H9 (cell line): Measurements from ENCODE around the gene WDR77. TPM values are rescaled to one million over a fixed set of nuclear protein-coding genes. Genes with fewer than 3 reads are reported as not detected.

Experiments
- DNase-seq: peaks from one replicate; pipeline ENCODE4 v3.0.0-alpha.2; 2017
- H2AFZ ChIP-seq: one replicate; pipeline ENCODE4 v1.6.1; 2013; ENCODE audit warnings: mild to moderate bottlenecking, low read length, control low read depth, moderate library complexity
- H2AK5ac ChIP-seq: 2 replicates; pipeline ENCODE4 v1.6.1; 2013; ENCODE audit warnings: low read length, control low read depth, mixed read lengths; ENCODE audit not compliant: insufficient read length
- H2BK120ac ChIP-seq: one replicate; pipeline ENCODE4 v1.6.1; 2013; ENCODE audit warnings: low read depth, mild to moderate bottlenecking, low read length, control low read depth, inconsistent platforms; ENCODE audit not compliant: poor library complexity, severe bottlenecking
- H2BK12ac ChIP-seq: 2 replicates; pipeline ENCODE4 v1.6.1; 2013; ENCODE audit warnings: low read length, control low read depth, mixed read lengths, low read depth; ENCODE audit not compliant: insufficient read length
- H2BK15ac ChIP-seq: 2 replicates; pipeline ENCODE4 v1.6.1; 2013; ENCODE audit warnings: low read depth, low read length, control low read depth
- H2BK20ac ChIP-seq: one replicate; pipeline ENCODE4 v1.6.1; 2013; ENCODE audit warnings: low read depth, mild to moderate bottlenecking, low read length, control low read depth, inconsistent platforms; ENCODE audit not compliant: poor library complexity, severe bottlenecking
- H2BK5ac ChIP-seq: 2 replicates; pipeline ENCODE4 v1.6.1; 2013; ENCODE audit warnings: low read length, control low read depth, mixed read lengths; ENCODE audit not compliant: insufficient read length
- H3K14ac ChIP-seq: 2 replicates; pipeline ENCODE4 v1.6.1; 2013; ENCODE audit warnings: low read length, control low read depth; ENCODE audit not compliant: insufficient read depth
- H3K18ac ChIP-seq: 2 replicates; pipeline ENCODE4 v1.6.1; 2013; ENCODE audit warnings: low read depth, mild to moderate bottlenecking, mixed read lengths, low read length, control low read depth; ENCODE audit not compliant: insufficient read length
- H3K23ac ChIP-seq: 2 replicates; pipeline ENCODE4 v1.6.1; 2013; ENCODE audit warnings: low read length, control low read depth, mixed read lengths, low read depth; ENCODE audit not compliant: insufficient read length
- H3K23me2 ChIP-seq: 2 replicates; pipeline ENCODE4 v1.6.1; 2013; ENCODE audit warnings: low read depth, mild to moderate bottlenecking, mixed read lengths, low read length, control low read depth; ENCODE audit not compliant: insufficient read length, poor library complexity, severe bottlenecking
- H3K27ac ChIP-seq: 2 replicates; pipeline ENCODE4 v1.5.1; 2013; ENCODE audit warnings: low read length, control low read depth, mixed read lengths, low read depth; ENCODE audit not compliant: insufficient read length
- H3K27me3 ChIP-seq: 2 replicates; pipeline ENCODE4 v1.6.1; 2013; ENCODE audit warnings: low read length, control low read depth, inconsistent platforms; ENCODE audit not compliant: insufficient read depth
- H3K4ac ChIP-seq: 2 replicates; pipeline ENCODE4 v1.6.1; 2013; ENCODE audit warnings: low read depth, mild to moderate bottlenecking, control low read depth, inconsistent platforms, low read length, moderate library complexity
- H3K4me1 ChIP-seq: 2 replicates; pipeline ENCODE4 v1.6.1; 2013; ENCODE audit warnings: low read length, control low read depth, inconsistent platforms; ENCODE audit not compliant: insufficient read depth
- H3K4me2 ChIP-seq: 2 replicates; pipeline ENCODE4 v1.6.1; 2013; ENCODE audit warnings: low read length, control low read depth, mixed read lengths; ENCODE audit not compliant: insufficient read length, insufficient read depth
- H3K56ac ChIP-seq: 2 replicates; pipeline ENCODE4 v1.6.1; 2013; ENCODE audit warnings: low read depth, mild to moderate bottlenecking, mixed read lengths, low read length, control low read depth; ENCODE audit not compliant: insufficient read length
- H3K79me1 ChIP-seq: 2 replicates; pipeline ENCODE4 v1.6.1; 2013; ENCODE audit warnings: low read depth, mild to moderate bottlenecking, moderate library complexity, low read length, control low read depth, inconsistent platforms; ENCODE audit not compliant: insufficient read depth, poor library complexity, severe bottlenecking
- H3K79me2 ChIP-seq: 2 replicates; pipeline ENCODE4 v1.6.1; 2013; ENCODE audit warnings: low read length, control low read depth, inconsistent platforms; ENCODE audit not compliant: insufficient read depth
- H3K9ac ChIP-seq: 2 replicates; pipeline ENCODE4 v1.6.1; 2013; ENCODE audit warnings: low read length, control low read depth, mixed read lengths; ENCODE audit not compliant: insufficient read length; ENCODE audit errors: extremely low read depth
- H3K9me3 ChIP-seq: one replicate; pipeline ENCODE4 v1.6.1; 2013; ENCODE audit warnings: low read depth, low read length, inconsistent platforms; ENCODE audit not compliant: control insufficient read depth
- H3T11ph ChIP-seq: one replicate; pipeline ENCODE4 v1.6.1; 2013; ENCODE audit warnings: mild to moderate bottlenecking, low read length, control low read depth, inconsistent platforms
- H4K20me1 ChIP-seq: one replicate; pipeline ENCODE4 v1.6.1; 2013; ENCODE audit not compliant: control insufficient read depth, insufficient read length, insufficient read depth
- H4K5ac ChIP-seq: 2 replicates; pipeline ENCODE4 v1.6.1; 2013; ENCODE audit warnings: low read depth, mild to moderate bottlenecking, mixed read lengths, low read length, control low read depth; ENCODE audit not compliant: insufficient read length
- H4K8ac ChIP-seq: replicated peaks from 2 replicates; pipeline ENCODE4 v1.6.1; 2013; ENCODE audit warnings: low read length, control low read depth, mixed read lengths, low read depth; ENCODE audit not compliant: insufficient read length
- H4K91ac ChIP-seq: 2 replicates; pipeline ENCODE4 v1.6.1; 2013; ENCODE audit warnings: low read depth, mild to moderate bottlenecking, moderate library complexity, mixed read lengths, low read length, control low read depth; ENCODE audit not compliant: insufficient read length
- H3K27ac Mint-ChIP-seq, 3 experiments: 2 replicates in 2 of 3; 3 replicates in 1 of 3; pipeline ENCODE4 v1.8.0; 2020 to 2021; ENCODE audit warnings: mixed read lengths in 3 of 3, mild to moderate bottlenecking in 1 of 3, moderate library complexity in 1 of 3
- H3K27me3 Mint-ChIP-seq: 2 replicates; pipeline ENCODE4 v1.8.0; 2021; ENCODE audit warnings: low read depth, mild to moderate bottlenecking, moderate library complexity, mixed read lengths
- H3K36me3 Mint-ChIP-seq, 3 experiments: 2 replicates in 2 of 3; 3 replicates in 1 of 3; pipeline ENCODE4 v1.8.0; 2020 to 2021; ENCODE audit warnings: low read depth in 3 of 3, mixed read lengths in 3 of 3; ENCODE audit not compliant: insufficient read depth in 1 of 3
- H3K4me1 Mint-ChIP-seq, 2 experiments: 2 replicates each; pipeline ENCODE4 v1.8.0; 2020; ENCODE audit warnings: mixed read lengths in 2 of 2
- H3K4me3 Mint-ChIP-seq, 2 experiments: 2 replicates in 1 of 2; 3 replicates in 1 of 2; pipeline ENCODE4 v1.8.0; 2020 to 2021; ENCODE audit warnings: mild to moderate bottlenecking in 2 of 2, mixed read lengths in 2 of 2, moderate library complexity in 1 of 2
- H3K9me3 Mint-ChIP-seq, 2 experiments: 2 replicates in 1 of 2; 3 replicates in 1 of 2; pipeline ENCODE4 v1.8.0; 2020; ENCODE audit warnings: mild to moderate bottlenecking in 2 of 2, mixed read lengths in 2 of 2, moderate library complexity in 1 of 2
- CTCF ChIP-seq: fragments of 200-600 bp; sonication (generic); conservative IDR thresholded peaks from 3 replicates; pipeline ENCODE4 v1.8.0; 2021; ENCODE audit warnings: antibody characterized with exemption, mild to moderate bottlenecking
- WGBS: extraction: QIAGEN DNeasy Blood & Tissue Kit; methylation state at CpG from one replicate; pipeline ENCODE4 v1.1.7; 2013; ENCODE audit warnings: missing lambda C conversion rate, low lambda C conversion rate, mixed read lengths; ENCODE audit not compliant: insufficient read length; ENCODE audit errors: extremely low coverage; 5-methylcytosine and 5-hydroxymethylcytosine counted together
- total RNA-seq: library from RNA; stranded (reverse); gene quantifications from 2 replicates; pipeline ENCODE4 v1.2.1, GENCODE V29; 2021

Gene WDR77
- total RNA-seq, 1 experiment from 2014 or later: 70.9 TPM

- Histone ChIP-seq H2BK15ac (no peak overlapping the region), H3K18ac (no peak overlapping the region), H3K23ac (no peak overlapping the region), H4K8ac (no peak overlapping the region), H3K4ac (no peak overlapping the region), H2AK5ac (no peak overlapping the region), H3K23me2 (no peaks in the 10 kb centered on the region), H3K79me2 (no peaks in the 10 kb centered on the region), H3K9me3 (no peaks in the 10 kb centered on the region), H3K4me2 (no peak overlapping the region), H3K14ac (no peak overlapping the region), H2BK120ac (no peak overlapping the region), H4K5ac (no peak overlapping the region), H3T11ph (no peak overlapping the region), H3K27ac (no peak overlapping the region), H4K91ac (no peak overlapping the region), H3K27me3 (no peaks in the 10 kb centered on the region), H2BK12ac (no peak overlapping the region), H3K56ac (no peak overlapping the region), H2BK5ac (no peak overlapping the region), H2AFZ (no peak overlapping the region), H2BK20ac (no peak overlapping the region), H4K20me1 (no peaks in the 10 kb centered on the region), H3K79me1 (no peaks in the 10 kb centered on the region), H3K4me1 (no peaks in the 10 kb centered on the region), H3K9ac (no peak overlapping the region)
- no peak overlapping the region for H3K4me3 Mint-ChIP-seq
- H3K9me3 Mint-ChIP-seq: no peaks in the 10 kb centered on the region
- no CpG with 5 or more reads among the region's 4 CpGs for WGBS
- DNase-seq: no peak
- no peak overlapping the region for H3K27ac Mint-ChIP-seq
- no peak for TF ChIP-seq CTCF
- H3K4me1 Mint-ChIP-seq: no peaks in the 10 kb centered on the region
- H3K27me3 Mint-ChIP-seq: no peaks in the 10 kb centered on the region
- peaks cover 3 to 32% (median 18%) of the 10 kb centered on the region in 3 experiments; a peak in 6 of 7 replicates for H3K36me3 Mint-ChIP-seq
Measured at GRCh38 chr1:111463029-111463683, 14.1 kb upstream of the WDR77 start.
